MM.1S (cell line): Measurements from ENCODE around the gene DPP6.

Source experiments
- DNase-seq: peaks from one replicate; pipeline ENCODE4 v3.0.0-alpha.2; 2015
- H2AFZ ChIP-seq: fragments of 300-600 bp; sonication (generic); 2 replicates; pipeline ENCODE4 v1.6.0; 2016; ENCODE audit warnings: antibody characterized with exemption, low read length
- H3F3A ChIP-seq: fragments of 300-600 bp; sonication (generic); 2 replicates; pipeline ENCODE4 v1.6.1; 2016; ENCODE audit warnings: mild to moderate bottlenecking, antibody characterized with exemption, low read length, moderate library complexity, mixed read lengths; ENCODE audit not compliant: insufficient read depth
- H3K27ac ChIP-seq: fragments of 300-600 bp; sonication (generic); 2 replicates; pipeline ENCODE4 v1.5.1; 2016; ENCODE audit warnings: mild to moderate bottlenecking, low read length
- H3K27me3 ChIP-seq: fragments of 300-600 bp; sonication (generic); replicated peaks from 2 replicates; pipeline ENCODE4 v1.6.0; 2016; ENCODE audit warnings: low read length; ENCODE audit not compliant: insufficient read depth
- H3K36me3 ChIP-seq: fragments of 300-600 bp; sonication (generic); replicated peaks from 2 replicates; pipeline ENCODE4 v1.6.1; 2016; ENCODE audit warnings: mild to moderate bottlenecking, low read length, mixed read lengths; ENCODE audit not compliant: insufficient read depth
- H3K4me1 ChIP-seq: fragments of 300-600 bp; sonication (generic); 2 replicates; pipeline ENCODE4 v1.6.1; 2016; ENCODE audit warnings: low read length, mixed read lengths
- H3K4me2 ChIP-seq: fragments of 300-600 bp; sonication (generic); 2 replicates; pipeline ENCODE4 v1.6.0; 2016; ENCODE audit warnings: low read depth, low read length
- H3K4me3 ChIP-seq: fragments of 300-600 bp; sonication (generic); 2 replicates; pipeline ENCODE4 v1.5.1; 2016; ENCODE audit warnings: low read length, mixed read lengths
- H3K79me2 ChIP-seq: fragments of 300-600 bp; sonication (generic); 2 replicates; pipeline ENCODE4 v1.6.1; 2016; ENCODE audit warnings: mixed run types, low read length, mixed read lengths
- H3K9ac ChIP-seq: fragments of 300-600 bp; sonication (generic); 2 replicates; pipeline ENCODE4 v1.6.1; 2016; ENCODE audit warnings: low read length, mixed read lengths
- H3K9me2 ChIP-seq: fragments of 300-600 bp; sonication (generic); replicated peaks from 2 replicates; pipeline ENCODE4 v1.6.1; 2016; ENCODE audit warnings: mild to moderate bottlenecking, low read length, mixed read lengths; ENCODE audit not compliant: insufficient read depth
- H3K9me3 ChIP-seq: fragments of 300-600 bp; sonication (generic); replicated peaks from 2 replicates; pipeline ENCODE4 v1.6.1; 2016; ENCODE audit warnings: mild to moderate bottlenecking, low read length, mixed read lengths; ENCODE audit not compliant: insufficient read depth
- H4K20me1 ChIP-seq: fragments of 300-600 bp; sonication (generic); 2 replicates; pipeline ENCODE4 v1.6.1; 2016; ENCODE audit warnings: mild to moderate bottlenecking, low read length, moderate library complexity, mixed read lengths; ENCODE audit not compliant: insufficient read depth
- EZH2 ChIP-seq: fragments of 300-600 bp; sonication (generic); optimal IDR thresholded peaks from 2 replicates; pipeline ENCODE3; 2017; ENCODE audit warnings: low read depth, mild to moderate bottlenecking, antibody characterized with exemption, low read length, mixed read lengths
- EZH2phosphoT487 ChIP-seq: fragments of 300-600 bp; sonication (generic); IDR thresholded peaks from 2 replicates; pipeline ENCODE4 v1.6.1; 2018; ENCODE audit warnings: antibody characterized with exemption, low read length
- TF ChIP-seq, protein P1 (sequence below): fragments of 300-600 bp; sonication (generic); IDR thresholded peaks from 2 replicates; pipeline ENCODE4 v1.5.1; 2016; ENCODE audit warnings: antibody characterized with exemption, low read length, mixed read lengths

DPP6 gene

DNA sequence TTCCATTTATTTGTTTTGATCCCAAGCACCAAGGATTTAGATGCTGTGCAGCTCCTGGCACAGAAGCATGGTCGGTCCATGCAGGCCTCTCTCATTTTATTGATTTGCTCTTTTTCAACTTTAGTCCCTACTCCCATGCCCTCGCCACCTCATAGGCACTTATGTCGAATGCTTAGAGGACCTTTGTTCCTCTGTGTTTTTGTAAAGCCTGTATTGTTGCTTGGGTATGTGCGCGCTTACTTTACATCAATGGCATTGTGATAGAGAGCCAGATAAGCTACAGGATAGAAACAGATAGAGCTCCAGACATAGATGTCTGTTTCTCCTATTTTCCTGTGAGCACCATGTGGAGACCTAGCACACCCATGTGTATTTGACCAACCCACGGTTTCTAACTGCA, 725.7 kb downstream of the DPP6 start:
- H3K27ac ChIP-seq, result no peak overlapping the region
- H3K9me2 ChIP-seq, result no peaks in the 10 kb centered on the region
- peak overlapping the region; percentile 15; the same call in 1 of the 2 replicates for H3K4me2 ChIP-seq
- no peak overlapping the region for H3K9ac ChIP-seq
- no peaks in the 10 kb centered on the region for H3K36me3 ChIP-seq
- no peaks in the 10 kb centered on the region for H3K79me2 ChIP-seq
- H3K9me3 ChIP-seq, result no peaks in the 10 kb centered on the region
- no peaks in the 10 kb centered on the region for H4K20me1 ChIP-seq
- no peak overlapping the region for H3K4me3 ChIP-seq
- no peaks in the 10 kb centered on the region for H3K27me3 ChIP-seq
- no peaks in the 10 kb centered on the region for H3K4me1 ChIP-seq
- H2AFZ ChIP-seq, result no peak overlapping the region
- no peak for TF ChIP-seq EZH2phosphoT487
- TF ChIP-seq EZH2, result no peak
- TF ChIP-seq, protein P1, sequence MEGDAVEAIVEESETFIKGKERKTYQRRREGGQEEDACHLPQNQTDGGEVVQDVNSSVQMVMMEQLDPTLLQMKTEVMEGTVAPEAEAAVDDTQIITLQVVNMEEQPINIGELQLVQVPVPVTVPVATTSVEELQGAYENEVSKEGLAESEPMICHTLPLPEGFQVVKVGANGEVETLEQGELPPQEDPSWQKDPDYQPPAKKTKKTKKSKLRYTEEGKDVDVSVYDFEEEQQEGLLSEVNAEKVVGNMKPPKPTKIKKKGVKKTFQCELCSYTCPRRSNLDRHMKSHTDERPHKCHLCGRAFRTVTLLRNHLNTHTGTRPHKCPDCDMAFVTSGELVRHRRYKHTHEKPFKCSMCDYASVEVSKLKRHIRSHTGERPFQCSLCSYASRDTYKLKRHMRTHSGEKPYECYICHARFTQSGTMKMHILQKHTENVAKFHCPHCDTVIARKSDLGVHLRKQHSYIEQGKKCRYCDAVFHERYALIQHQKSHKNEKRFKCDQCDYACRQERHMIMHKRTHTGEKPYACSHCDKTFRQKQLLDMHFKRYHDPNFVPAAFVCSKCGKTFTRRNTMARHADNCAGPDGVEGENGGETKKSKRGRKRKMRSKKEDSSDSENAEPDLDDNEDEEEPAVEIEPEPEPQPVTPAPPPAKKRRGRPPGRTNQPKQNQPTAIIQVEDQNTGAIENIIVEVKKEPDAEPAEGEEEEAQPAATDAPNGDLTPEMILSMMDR, result no peak
- DNase-seq, result no peak
- H3F3A ChIP-seq, result no peaks in the 10 kb centered on the region

DNA sequence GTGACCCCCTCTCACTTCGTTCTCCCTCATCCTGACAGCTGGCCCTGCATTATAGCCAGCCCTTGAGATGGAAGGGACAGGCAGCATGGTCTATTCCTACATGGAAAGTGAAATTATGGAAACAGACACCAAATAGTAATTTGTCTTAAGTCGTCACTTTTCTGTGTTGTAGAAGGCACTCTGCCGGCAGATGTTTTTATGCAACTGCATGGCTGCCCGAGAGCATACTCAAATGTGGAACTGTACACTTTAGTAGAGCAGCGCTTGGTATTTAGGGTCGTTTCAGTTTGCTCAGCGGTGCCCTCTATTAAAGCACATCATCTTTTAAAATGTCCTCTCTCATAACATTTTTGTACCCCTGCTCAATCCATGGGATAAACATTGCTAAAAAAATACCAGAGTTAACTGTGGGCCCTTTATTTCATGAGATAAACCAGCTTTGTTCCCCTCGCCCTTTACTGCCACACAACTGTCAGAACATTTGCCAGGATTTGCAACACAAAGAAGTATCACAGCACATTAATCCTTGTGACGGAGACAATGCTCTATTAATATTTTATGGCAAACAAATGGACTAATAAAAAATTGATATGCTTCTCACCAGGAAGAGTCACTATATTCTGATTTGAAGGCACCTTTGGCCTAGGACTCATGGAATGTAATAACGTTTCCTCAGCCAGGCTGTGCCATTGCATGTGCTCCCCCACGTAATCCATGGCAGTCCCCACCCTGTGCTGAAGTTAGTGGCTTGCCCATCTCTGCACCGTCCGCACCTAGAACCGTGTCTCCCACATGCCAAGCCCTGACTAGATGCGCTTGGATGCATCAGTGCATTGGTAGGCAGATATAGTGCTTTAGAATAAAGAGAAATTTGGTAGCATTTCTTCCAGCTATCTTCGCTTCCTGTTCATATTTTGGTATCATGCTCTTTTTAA, 729.4 kb downstream of the DPP6 start:
- H3K27ac ChIP-seq, result no peak overlapping the region
- no peaks in the 10 kb centered on the region for H3K4me1 ChIP-seq
- no peaks in the 10 kb centered on the region for H3K9me2 ChIP-seq
- no peak overlapping the region for H3K4me3 ChIP-seq
- TF ChIP-seq EZH2phosphoT487 (no peak), EZH2 (no peak)
- TF ChIP-seq, protein P1, result no peak
- H3K4me2 ChIP-seq, result no peak overlapping the region
- H3F3A ChIP-seq, result no peaks in the 10 kb centered on the region
- H2AFZ ChIP-seq, result no peak overlapping the region
- no peaks in the 10 kb centered on the region for H3K36me3 ChIP-seq
- H3K79me2 ChIP-seq, result no peaks in the 10 kb centered on the region
- no peak overlapping the region for H3K9ac ChIP-seq
- no peaks in the 10 kb centered on the region for H3K9me3 ChIP-seq
- DNase-seq, result no peak
- H4K20me1 ChIP-seq, result no peaks in the 10 kb centered on the region
- H3K27me3 ChIP-seq, result no peaks in the 10 kb centered on the region

DNA sequence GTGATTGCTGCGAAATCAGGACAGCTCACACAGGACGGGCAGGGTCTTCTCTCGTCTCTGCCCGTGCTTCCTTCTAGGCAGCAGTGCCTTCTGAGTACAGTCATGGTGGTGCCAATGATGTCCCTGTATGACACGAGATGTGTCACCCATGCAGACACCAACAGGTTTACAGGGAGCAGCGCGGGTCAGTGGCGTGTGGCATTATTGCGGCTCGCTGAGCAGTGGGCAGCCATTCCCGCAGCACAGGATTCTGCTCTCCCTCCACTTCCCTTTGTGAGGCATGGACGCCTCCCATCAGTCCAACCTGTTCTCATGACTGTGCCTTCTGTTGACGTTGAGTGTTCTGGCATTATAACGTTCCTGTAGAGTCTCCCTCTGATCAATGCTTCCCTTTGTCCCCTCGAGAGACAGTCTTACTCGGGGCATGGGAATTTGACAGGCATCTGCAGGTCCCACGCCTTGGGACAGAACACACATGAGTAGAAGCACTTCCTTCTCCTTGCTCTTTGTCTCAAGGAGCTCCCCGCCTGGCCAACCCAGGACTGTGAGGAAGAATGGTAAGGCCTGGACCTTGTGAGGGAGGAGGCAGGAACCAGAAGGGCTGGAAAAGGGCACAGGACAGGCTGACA, 731.2 kb downstream of the DPP6 start:
- Histone ChIP-seq H3K9me3 (no peaks in the 10 kb centered on the region), H3K27ac (no peak overlapping the region), H3F3A (no peaks in the 10 kb centered on the region), H3K9ac (no peak overlapping the region), H3K4me3 (no peak overlapping the region), H3K27me3 (peaks cover 4% of the 10 kb centered on the region; the same call in 1 of the 2 replicates), H4K20me1 (no peaks in the 10 kb centered on the region), H3K4me1 (no peaks in the 10 kb centered on the region), H3K4me2 (no peak overlapping the region), H2AFZ (no peak overlapping the region), H3K9me2 (no peaks in the 10 kb centered on the region), H3K79me2 (no peaks in the 10 kb centered on the region), H3K36me3 (no peaks in the 10 kb centered on the region)
- no peak for DNase-seq
- TF ChIP-seq, protein P1, result no peak
- TF ChIP-seq EZH2 (no peak), EZH2phosphoT487 (no peak)
